ENCODE data around the gene POLRMT.

The POLRMT gene

GRCh38 chr19:575527-576506, 57.5 kb downstream of the POLRMT start:
- no peak for DNase-seq

- no peak for DNase-seq
These were observed 58.4 kb downstream of the POLRMT start for GRCh38 chr19:574658-575526.

- DNase-seq, result no peak
These were observed 59.9 kb downstream of the POLRMT start for GRCh38 chr19:573519-573825.

- no peak for DNase-seq
These were observed 60.4 kb downstream of the POLRMT start for GRCh38 chr19:572743-573518.

- peak; percentile 93 to 98 (median 95) for DNase-seq
These were observed 61.1 kb downstream of the POLRMT start, which contains the start of gene BSG for GRCh38 chr19:572140-572742. Gene BSG (plus strand): TSS chr19:572596. CDS start chr19:572635, 39 bp downstream.

GRCh38 chr19:571566-571974, 61.8 kb downstream of the POLRMT start:
- DNase-seq, result no peak

GRCh38 chr19:570937-571565, 62.3 kb downstream of the POLRMT start:
- DNase-seq, result peak in 1 of 4 experiments; percentile 32

- no peak for DNase-seq
These were observed 63.1 kb downstream of the POLRMT start for GRCh38 chr19:570251-570686.

GRCh38 chr19:567296-567900, 65.9 kb downstream of the POLRMT start:
- no peak for DNase-seq
